Stomach (tissue), 9 donors: ENCODE data around the gene TMC4. TPM values are rescaled to one million over a fixed set of nuclear protein-coding genes. Genes with fewer than 3 reads are reported as not detected.

ENCODE experiments used
- DNase-seq, 2 donors: peaks; one replicate each; pipeline versions ENCODE4 v3.0.0 to v3.0.0-alpha.2; 2013 to 2019
- H3K27ac ChIP-seq, 5 donors: fragments of 200-600 bp in 4 of 5; sonication (generic) in 4 of 5; one replicate each; pipeline ENCODE4 v1.5.1; 2013 to 2019; ENCODE audit warnings: mild to moderate bottlenecking in 1 of 5, moderate library complexity in 1 of 5
- H3K27me3 ChIP-seq, 3 donors: fragments of 200-600 bp; sonication (generic); one replicate each; pipeline ENCODE4 v1.5.1; 2017 to 2019; ENCODE audit warnings: mixed run types in 1 of 3
- H3K36me3 ChIP-seq, 4 donors: fragments of 200-600 bp; sonication (generic); 1 replicate in 3 of 4; 2 replicates in 1 of 4; pipeline ENCODE4 v1.5.1; 2016 to 2019
- H3K4me1 ChIP-seq, 4 donors: fragments of 200-600 bp; sonication (generic); one replicate each; pipeline ENCODE4 v1.5.1; 2016 to 2019
- H3K4me3 ChIP-seq, 4 donors: fragments of 200-600 bp; sonication (generic) in 3 of 4; one replicate each; pipeline ENCODE4 v1.5.1; 2016 to 2019; ENCODE audit warnings: mild to moderate bottlenecking in 1 of 4
- H3K9me3 ChIP-seq, 4 donors: fragments of 200-600 bp; sonication (generic); one replicate each; pipeline ENCODE4 v1.5.1; 2016 to 2019
- CTCF ChIP-seq, 7 experiments: fragments of 450-650 bp in 4 of 7; fragments of 200-600 bp in 3 of 7; sonication (generic) in 3 of 7; IDR thresholded peaks; one replicate each; pipeline ENCODE4 v1.5.1; 2016 to 2019; ENCODE audit warnings: antibody characterized with exemption in 7 of 7, control low read depth in 2 of 7, mild to moderate bottlenecking in 1 of 7
- EP300 ChIP-seq: sonication (generic); formaldehyde crosslinking; IDR thresholded peaks from one replicate; pipeline ENCODE4 v1.6.1; 2017; ENCODE audit warnings: antibody characterized with exemption
- POLR2A ChIP-seq, 4 donors: fragments of 450-650 bp; IDR thresholded peaks; one replicate each; pipeline ENCODE4 v1.6.1; 2016; ENCODE audit warnings: antibody characterized with exemption in 4 of 4, control low read depth in 2 of 4, mild to moderate bottlenecking in 1 of 4, moderate library complexity in 1 of 4
- POLR2AphosphoS5 ChIP-seq, 3 donors: sonication (generic); formaldehyde crosslinking; IDR thresholded peaks; one replicate each; pipeline ENCODE4 v1.6.1; 2016; ENCODE audit warnings: antibody characterized with exemption in 3 of 3
- WGBS, 5 donors: extraction: QIAGEN DNeasy Blood & Tissue Kit in 3 of 5; methylation state at CpG; one replicate each; pipeline versions ENCODE4 v1.1.5 to v1.1.7; 2013 to 2018; 5-methylcytosine and 5-hydroxymethylcytosine counted together
- intact Hi-C: fragments of 100-400 bp; cut with DNase I; formaldehyde crosslinking; loops from one replicate; pipeline ENCODE4 v1.15.1; 2023; ENCODE audit warnings: low total_unique reads
- polyA plus RNA-seq, 3 donors: library from polyadenylated mRNA; stranded (reverse); fragments of 200-250 nt; gene quantifications; one replicate each; pipeline ENCODE4 v1.2.3, GENCODE V29; 2013
- total RNA-seq, 5 donors: library from RNA; depleted of rRNA; stranded (reverse); fragments of >200 nt; gene quantifications; one replicate each; pipeline versions ENCODE4 v1.1.0 to v1.2.3, GENCODE V29; 2014 to 2016
- donor health status: healthy with polysubstance abuse.
- donor health status: Bipolar disorder and iron deficiency.
- donor health status: healthy.

TMC4 gene
- total and polyA plus RNA-seq, 8 donors, result 28.0 to 99.5 (median 43.2) TPM

GRCh38 chr19:54121259-54121658 is 51.7 kb downstream of the TMC4 start:
- intact Hi-C loops, result no loop called here
- DNase-seq, result no peak
- Histone ChIP-seq H3K36me3 (peaks cover 64 to 87% (median 84%) of the 10 kb centered on the region in 4 donors), H3K4me3 (no peak overlapping the region), H3K9me3 (no peaks in the 10 kb centered on the region), H3K27me3 (no peaks in the 10 kb centered on the region), H3K4me1 (peaks cover 5 to 12% (median 11%) of the 10 kb centered on the region in 4 donors), H3K27ac (no peak overlapping the region)
- TF ChIP-seq POLR2AphosphoS5 (IDR thresholded peaks at IDR 0.05), result no peak
- TF ChIP-seq EP300, result no peak
- TF ChIP-seq POLR2A (IDR thresholded peaks at IDR 0.05), result no peak
- 91 to 97% (median 95%) methylated on average over 5 to 10 of the region's 10 CpGs for WGBS, 5 donors

GRCh38 chr19:54115109-54116063 is 57.6 kb downstream of the TMC4 start, which contains the start of the genes PRPF31 and TFPT:
Gene PRPF31 (plus strand): TSS chr19:54115754. CDS start chr19:54118279, 2,525 bp downstream.
Gene TFPT (minus strand): TSS chr19:54115657. CDS start chr19:54115269, 388 bp downstream.
- DNase-seq, result peak; percentile 98 to 99
- Histone ChIP-seq H3K36me3 (peaks cover 18 to 50% (median 48%) of the 10 kb centered on the region in 4 donors), H3K9me3 (no peaks in the 10 kb centered on the region), H3K27ac (peak within 1 kb of the TSS; percentile 88 to 96 (median 93)), H3K4me1 (peaks cover 22 to 36% (median 31%) of the 10 kb centered on the region in 4 donors), H3K27me3 (no peaks in the 10 kb centered on the region), H3K4me3 (peak within 1 kb of the TSS; percentile 61 to 93 (median 88))
- TF ChIP-seq POLR2AphosphoS5 (IDR thresholded peaks at IDR 0.05) (peak; percentile 79 to 96 (median 87)), POLR2A (IDR thresholded peaks at IDR 0.05) (peak in 2 of 4 donors; percentile 28 to 64), CTCF (IDR thresholded peaks at IDR 0.05) (peak in 1 of 7 experiments; percentile 16), EP300 (no peak)
- 0 to 1% (median 0%) methylated on average over 60 of the region's 60 CpGs for WGBS, 5 donors
- intact Hi-C loops, result no loop called here

GRCh38 chr19:54114340-54115108 is 58.4 kb downstream of the TMC4 start:
- Histone ChIP-seq H3K27ac (peak overlapping the region; percentile 3 to 96 (median 92)), H3K4me3 (peak overlapping the region; percentile 61 to 93 (median 88)), H3K36me3 (peaks cover 20 to 50% (median 48%) of the 10 kb centered on the region in 4 donors), H3K9me3 (no peaks in the 10 kb centered on the region), H3K27me3 (no peaks in the 10 kb centered on the region), H3K4me1 (peaks cover 22 to 36% (median 31%) of the 10 kb centered on the region in 4 donors)
- peak; percentile 48 to 74 for DNase-seq
- TF ChIP-seq POLR2AphosphoS5 (IDR thresholded peaks at IDR 0.05) (no peak), POLR2A (IDR thresholded peaks at IDR 0.05) (no peak), CTCF (IDR thresholded peaks at IDR 0.05) (no peak)
- 8 to 12% (median 10%) methylated on average over 24 to 28 of the region's 28 CpGs for WGBS, 5 donors
- intact Hi-C loops, result no loop called here

Other genes starting within 250 kb of the TMC4 start
- under 1 TPM in 2 of 5 donors, not detected in 3; under 0.01 to 0.45 TPM for gene CACNG8, start 210.2 kb downstream of the TMC4 start, total RNA-seq
- gene CACNG8, start 210.2 kb downstream of the TMC4 start, polyA plus RNA-seq, result under 1 TPM in 2 of 3 donors, not detected in 1; under 0.01 to 0.03 TPM
- gene CACNG6, start 181.5 kb downstream of the TMC4 start, total RNA-seq, result under 1 TPM in 1 of 5 donors, not detected in 4; 0.58 TPM
- under 1 TPM in 2 of 3 donors, not detected in 1; 0.13 to 0.46 TPM for gene CACNG6, start 181.5 kb downstream of the TMC4 start, polyA plus RNA-seq
- not detected for gene VSTM1, start 109.3 kb downstream of the TMC4 start, total RNA-seq
- not detected for gene VSTM1, start 109.3 kb downstream of the TMC4 start, polyA plus RNA-seq
- not detected for gene TARM1, start 91.8 kb downstream of the TMC4 start, total RNA-seq
- gene TARM1, start 91.8 kb downstream of the TMC4 start, polyA plus RNA-seq, result not detected
- 1 to 10 TPM in 1 of 5 donors, under 1 TPM in 1, not detected in 3; 0.45 to 2.6 TPM for gene OSCAR, start 72.4 kb downstream of the TMC4 start, total RNA-seq
- under 1 TPM in 2 of 3 donors, not detected in 1; 0.81 to 0.95 TPM for gene OSCAR, start 72.4 kb downstream of the TMC4 start, polyA plus RNA-seq
- 100 to 1,000 TPM in 1 of 5 donors, 10 to 100 TPM in 1, 1 to 10 TPM in 2, not detected in 1; 7.0 to 401 (median 16.2) TPM for gene NDUFA3, start 70.3 kb downstream of the TMC4 start, total RNA-seq
- 100 to 1,000 TPM; 253 to 356 (median 281) TPM for gene NDUFA3, start 70.3 kb downstream of the TMC4 start, polyA plus RNA-seq
- gene TFPT, start 57.5 kb downstream of the TMC4 start, total RNA-seq, result 10 to 100 TPM in 1 of 5 donors, 1 to 10 TPM in 2, under 1 TPM in 1, not detected in 1; 0.45 to 10.9 (median 4.8) TPM
- gene TFPT, start 57.5 kb downstream of the TMC4 start, polyA plus RNA-seq, result 10 to 100 TPM; 22.9 to 31.8 (median 23.1) TPM
- gene PRPF31, start 57.4 kb downstream of the TMC4 start, total RNA-seq, result 10 to 100 TPM; 22.8 to 98.2 (median 27.8) TPM
- 10 to 100 TPM; 46.3 to 53.1 (median 46.3) TPM for gene PRPF31, start 57.4 kb downstream of the TMC4 start, polyA plus RNA-seq
- 100 to 1,000 TPM in 1 of 5 donors, 10 to 100 TPM in 4; 11.2 to 100 (median 36.2) TPM for gene CNOT3, start 35.4 kb downstream of the TMC4 start, total RNA-seq
- gene CNOT3, start 35.4 kb downstream of the TMC4 start, polyA plus RNA-seq, result 10 to 100 TPM; 18.2 to 40.5 (median 22.3) TPM
- gene LENG1, start 13.4 kb downstream of the TMC4 start, total RNA-seq, result 10 to 100 TPM in 2 of 5 donors, 1 to 10 TPM in 1, not detected in 2; 4.2 to 35.6 (median 21.0) TPM
- gene LENG1, start 13.4 kb downstream of the TMC4 start, polyA plus RNA-seq, result 10 to 100 TPM in 1 of 3 donors, 1 to 10 TPM in 2; 8.2 to 12.0 (median 8.6) TPM
- 1,000 to 10,000 TPM in 1 of 5 donors, 100 to 1,000 TPM in 1, 10 to 100 TPM in 3; 22.0 to 1,215 (median 95.1) TPM for gene MBOAT7, start 16.4 kb upstream of the TMC4 start, total RNA-seq
- 10 to 100 TPM; 14.1 to 20.6 (median 19.1) TPM for gene MBOAT7, start 16.4 kb upstream of the TMC4 start, polyA plus RNA-seq
- gene TSEN34, start 18.1 kb upstream of the TMC4 start, total RNA-seq, result 100 to 1,000 TPM in 1 of 5 donors, 10 to 100 TPM in 4; 25.5 to 147 (median 34.5) TPM
- 10 to 100 TPM; 35.3 to 54.1 (median 45.1) TPM for gene TSEN34, start 18.1 kb upstream of the TMC4 start, polyA plus RNA-seq
- gene RPS9, start 27.7 kb upstream of the TMC4 start, total RNA-seq, result 1,000 to 10,000 TPM in 4 of 5 donors, 100 to 1,000 TPM in 1; 634 to 2,012 (median 1,471) TPM
- 1,000 to 10,000 TPM; 4,159 to 5,346 (median 4,356) TPM for gene RPS9, start 27.7 kb upstream of the TMC4 start, polyA plus RNA-seq
- gene LILRB3, start 49.8 kb upstream of the TMC4 start, total RNA-seq, result 10 to 100 TPM in 1 of 5 donors, 1 to 10 TPM in 2, under 1 TPM in 1, not detected in 1; 0.89 to 74.7 (median 2.4) TPM
- 1 to 10 TPM; 1.7 to 3.0 (median 2.5) TPM for gene LILRB3, start 49.8 kb upstream of the TMC4 start, polyA plus RNA-seq
- 1 to 10 TPM in 2 of 5 donors, under 1 TPM in 2, not detected in 1; 0.37 to 3.8 (median 1.4) TPM for gene LILRA6, start 69.6 kb upstream of the TMC4 start, total RNA-seq
- gene LILRA6, start 69.6 kb upstream of the TMC4 start, polyA plus RNA-seq, result 1 to 10 TPM in 1 of 3 donors, under 1 TPM in 2; 0.20 to 1.8 (median 0.81) TPM
- 10 to 100 TPM in 1 of 5 donors, 1 to 10 TPM in 3, not detected in 1; 2.8 to 40.8 (median 5.0) TPM for gene LILRB5, start 84.1 kb upstream of the TMC4 start, total RNA-seq
- 1 to 10 TPM in 2 of 3 donors, under 1 TPM in 1; 0.28 to 3.4 (median 3.0) TPM for gene LILRB5, start 84.1 kb upstream of the TMC4 start, polyA plus RNA-seq
- gene LILRB2, start 108.0 kb upstream of the TMC4 start, total RNA-seq, result 1 to 10 TPM in 3 of 5 donors, under 1 TPM in 1, not detected in 1; 0.87 to 2.2 (median 1.2) TPM
- gene LILRB2, start 108.0 kb upstream of the TMC4 start, polyA plus RNA-seq, result 1 to 10 TPM; 1.1 to 2.0 (median 1.2) TPM
- 1 to 10 TPM in 3 of 5 donors, not detected in 2; 2.6 to 8.5 (median 2.9) TPM for gene LILRA5, start 140.0 kb upstream of the TMC4 start, total RNA-seq
- 1 to 10 TPM; 1.1 to 2.9 (median 1.2) TPM for gene LILRA5, start 140.0 kb upstream of the TMC4 start, polyA plus RNA-seq
- gene LILRA4, start 166.0 kb upstream of the TMC4 start, total RNA-seq, result not detected
- gene LILRA4, start 166.0 kb upstream of the TMC4 start, polyA plus RNA-seq, result not detected
- gene LAIR1, start 191.8 kb upstream of the TMC4 start, total RNA-seq, result 1 to 10 TPM in 4 of 5 donors, under 1 TPM in 1; 0.87 to 9.1 (median 1.3) TPM
- gene LAIR1, start 191.8 kb upstream of the TMC4 start, polyA plus RNA-seq, result 1 to 10 TPM; 4.1 to 6.1 (median 5.4) TPM
- 10 to 100 TPM in 1 of 5 donors, 1 to 10 TPM in 2, not detected in 2; 2.3 to 12.9 (median 7.0) TPM for gene TTYH1, start 242.3 kb upstream of the TMC4 start, total RNA-seq
- gene TTYH1, start 242.3 kb upstream of the TMC4 start, polyA plus RNA-seq, result 1 to 10 TPM in 1 of 3 donors, under 1 TPM in 1, not detected in 1; 0.12 to 1.4 TPM